ENCODE data around the gene XXYLT1. TPM values are rescaled to one million over a fixed set of nuclear protein-coding genes. Genes with fewer than 3 reads are reported as not detected.

Gene XXYLT1
- total RNA-seq, 2 experiments from 2014 or later, result 17.2 to 19.6 TPM

DNA sequence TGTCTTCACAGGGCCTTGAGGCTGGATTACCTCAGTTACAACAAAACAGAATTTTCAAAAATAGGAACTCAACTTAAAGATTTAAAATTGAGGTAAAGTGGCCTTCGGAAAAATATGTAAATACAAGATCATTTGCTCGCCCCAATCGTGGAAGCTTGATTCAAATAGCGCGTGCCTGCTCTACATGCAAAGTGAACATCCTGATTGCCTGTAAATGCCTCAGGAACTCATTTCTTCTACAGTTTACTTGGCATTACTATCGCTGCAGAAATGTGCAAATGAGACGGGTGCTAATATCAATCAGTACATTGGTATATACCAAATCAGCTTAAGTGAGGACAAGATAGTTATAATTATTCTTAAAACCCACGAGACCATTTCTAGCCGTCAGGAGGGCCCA is 159.2 kb downstream of the XXYLT1 start:
- Histone ChIP-seq H3K36me3 (ENCODE audit: insufficient read depth, low read length) (no peaks in the 10 kb centered on the region), H3K27ac (ENCODE audit: low read depth, low read length, poor library complexity, severe bottlenecking) (no peak overlapping the region), H3K9me2 (ENCODE audit: insufficient read depth, low read length) (no peaks in the 10 kb centered on the region), H4K20me1 (ENCODE audit: insufficient read depth, low read length) (no peaks in the 10 kb centered on the region), H3K4me2 (ENCODE audit: low read length) (no peak overlapping the region), H3K9me3 (ENCODE audit: low read length) (no peaks in the 10 kb centered on the region), H2AFZ (ENCODE audit: low read length) (no peak overlapping the region), H3K4me3 (ENCODE audit: low read depth, low read length, poor library complexity, severe bottlenecking) (no peak overlapping the region), H3K79me2 (ENCODE audit: insufficient read depth, low read depth, low read length) (no peaks in the 10 kb centered on the region), H3K4me1 (ENCODE audit: insufficient read depth, low read length, poor library complexity, severe bottlenecking) (peaks cover under 1% of the 10 kb centered on the region)
- intact Hi-C loops (cut with micrococcal nuclease; ENCODE audit: unreplicated experiment), result no loop called here
- no TSS peak for BruUV-seq (replicated peaks)
- ChIA-PET POLR2A (no interaction called here), CTCF (ENCODE audit: unreplicated experiment) (no interaction called here)
- TF ChIP-seq EZH2phosphoT487 (IDR thresholded peaks at IDR 0.05; ENCODE audit: borderline replicate concordance, low read depth, low read length), result no peak
- TF ChIP-seq, protein P1, sequence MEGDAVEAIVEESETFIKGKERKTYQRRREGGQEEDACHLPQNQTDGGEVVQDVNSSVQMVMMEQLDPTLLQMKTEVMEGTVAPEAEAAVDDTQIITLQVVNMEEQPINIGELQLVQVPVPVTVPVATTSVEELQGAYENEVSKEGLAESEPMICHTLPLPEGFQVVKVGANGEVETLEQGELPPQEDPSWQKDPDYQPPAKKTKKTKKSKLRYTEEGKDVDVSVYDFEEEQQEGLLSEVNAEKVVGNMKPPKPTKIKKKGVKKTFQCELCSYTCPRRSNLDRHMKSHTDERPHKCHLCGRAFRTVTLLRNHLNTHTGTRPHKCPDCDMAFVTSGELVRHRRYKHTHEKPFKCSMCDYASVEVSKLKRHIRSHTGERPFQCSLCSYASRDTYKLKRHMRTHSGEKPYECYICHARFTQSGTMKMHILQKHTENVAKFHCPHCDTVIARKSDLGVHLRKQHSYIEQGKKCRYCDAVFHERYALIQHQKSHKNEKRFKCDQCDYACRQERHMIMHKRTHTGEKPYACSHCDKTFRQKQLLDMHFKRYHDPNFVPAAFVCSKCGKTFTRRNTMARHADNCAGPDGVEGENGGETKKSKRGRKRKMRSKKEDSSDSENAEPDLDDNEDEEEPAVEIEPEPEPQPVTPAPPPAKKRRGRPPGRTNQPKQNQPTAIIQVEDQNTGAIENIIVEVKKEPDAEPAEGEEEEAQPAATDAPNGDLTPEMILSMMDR (conservative IDR thresholded peaks at IDR 0.05; ENCODE audit: low read length), result no peak
- no peak for DNase-seq (ENCODE audit: low spot score)

DNA sequence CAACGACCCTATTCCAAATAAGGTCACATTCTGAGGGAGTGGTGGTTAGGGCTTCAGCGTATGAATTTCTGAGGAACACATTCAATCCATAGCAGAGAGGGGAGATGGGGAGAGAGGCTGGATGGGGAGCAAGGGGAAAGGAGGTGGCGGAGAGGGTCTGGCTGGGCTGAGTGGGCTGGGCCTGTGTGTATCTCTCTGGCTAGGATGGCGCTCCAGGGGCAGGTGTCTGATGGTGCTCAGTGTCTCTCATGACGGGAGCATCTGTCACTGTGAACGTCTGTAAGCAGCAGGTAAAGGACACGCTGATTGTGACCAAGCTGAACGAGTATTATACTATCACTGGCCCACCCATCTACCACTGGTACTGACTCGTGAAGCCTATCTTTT is 159.6 kb downstream of the XXYLT1 start:
- H3K27ac ChIP-seq (ENCODE audit: low read depth, low read length, poor library complexity, severe bottlenecking), result no peak overlapping the region
- intact Hi-C loops (cut with micrococcal nuclease; ENCODE audit: unreplicated experiment), result no loop called here
- no peak for TF ChIP-seq EZH2phosphoT487 (IDR thresholded peaks at IDR 0.05; ENCODE audit: borderline replicate concordance, low read depth, low read length)
- TF ChIP-seq, protein P1 (conservative IDR thresholded peaks at IDR 0.05; ENCODE audit: low read length), result no peak
- no peaks in the 10 kb centered on the region for H4K20me1 ChIP-seq (ENCODE audit: insufficient read depth, low read length)
- peaks cover 4% of the 10 kb centered on the region for H3K4me1 ChIP-seq (ENCODE audit: insufficient read depth, low read length, poor library complexity, severe bottlenecking)
- H3K4me3 ChIP-seq (ENCODE audit: low read depth, low read length, poor library complexity, severe bottlenecking), result no peak overlapping the region
- no peaks in the 10 kb centered on the region for H3K36me3 ChIP-seq (ENCODE audit: insufficient read depth, low read length)
- no peak for DNase-seq (ENCODE audit: low spot score)
- H3K9me2 ChIP-seq (ENCODE audit: insufficient read depth, low read length), result no peaks in the 10 kb centered on the region
- no peak overlapping the region for H2AFZ ChIP-seq (ENCODE audit: low read length)
- H3K79me2 ChIP-seq (ENCODE audit: insufficient read depth, low read depth, low read length), result no peaks in the 10 kb centered on the region
- BruUV-seq (replicated peaks), result no TSS peak
- ChIA-PET POLR2A (no interaction called here), CTCF (ENCODE audit: unreplicated experiment) (no interaction called here)
- no peak overlapping the region for H3K4me2 ChIP-seq (ENCODE audit: low read length)
- H3K9me3 ChIP-seq (ENCODE audit: low read length), result no peaks in the 10 kb centered on the region

DNA sequence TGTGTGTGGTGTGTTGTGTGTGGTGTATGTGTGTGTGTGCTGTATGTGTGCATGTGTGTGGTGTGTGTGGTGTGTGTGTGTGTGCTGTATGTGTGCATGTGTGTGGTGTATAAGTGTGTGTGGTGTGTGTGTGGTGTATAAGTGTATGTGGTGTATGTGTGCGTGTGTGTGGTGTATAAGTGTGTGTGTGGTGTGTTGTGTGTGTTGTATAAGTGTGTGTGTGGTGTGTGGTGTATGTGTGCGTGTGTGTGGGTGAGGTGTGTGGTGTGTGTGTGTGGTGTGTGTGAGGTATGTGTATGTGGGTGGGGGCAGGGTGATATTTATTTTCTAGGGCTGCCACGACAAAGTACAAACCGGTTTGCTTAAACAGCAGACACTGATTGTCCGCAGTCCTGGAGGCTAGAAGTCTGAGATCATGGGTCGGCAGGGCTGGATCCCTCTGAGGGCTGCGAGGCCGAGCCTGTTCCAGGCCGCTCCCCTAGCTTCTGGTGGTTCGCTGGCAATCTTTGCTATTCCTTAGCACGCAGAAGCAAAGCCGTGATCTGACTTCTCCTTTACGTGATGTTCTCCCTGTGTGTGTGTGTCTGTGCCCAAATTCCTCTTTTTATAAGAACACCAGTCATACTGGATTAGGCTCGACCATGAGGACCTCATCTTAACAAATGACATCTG is 160.2 kb downstream of the XXYLT1 start:
- Histone ChIP-seq H3K79me2 (ENCODE audit: insufficient read depth, low read depth, low read length) (no peaks in the 10 kb centered on the region), H3K4me3 (ENCODE audit: low read depth, low read length, poor library complexity, severe bottlenecking) (no peak overlapping the region), H3K27ac (ENCODE audit: low read depth, low read length, poor library complexity, severe bottlenecking) (no peak overlapping the region), H4K20me1 (ENCODE audit: insufficient read depth, low read length) (no peaks in the 10 kb centered on the region), H3K9me2 (ENCODE audit: insufficient read depth, low read length) (no peaks in the 10 kb centered on the region), H3K4me2 (ENCODE audit: low read length) (no peak overlapping the region), H3K36me3 (ENCODE audit: insufficient read depth, low read length) (no peaks in the 10 kb centered on the region), H2AFZ (ENCODE audit: low read length) (no peak overlapping the region), H3K4me1 (ENCODE audit: insufficient read depth, low read length, poor library complexity, severe bottlenecking) (peaks cover 8% of the 10 kb centered on the region), H3K9me3 (ENCODE audit: low read length) (no peaks in the 10 kb centered on the region)
- DNase-seq (ENCODE audit: low spot score), result no peak
- POLR2A ChIA-PET, result no interaction called here
- TF ChIP-seq, protein P1 (conservative IDR thresholded peaks at IDR 0.05; ENCODE audit: low read length), result no peak
- no peak for TF ChIP-seq EZH2phosphoT487 (IDR thresholded peaks at IDR 0.05; ENCODE audit: borderline replicate concordance, low read depth, low read length)
- CTCF ChIA-PET (ENCODE audit: unreplicated experiment), result no interaction called here
- BruUV-seq (replicated peaks), result no TSS peak
- intact Hi-C loops (cut with micrococcal nuclease; ENCODE audit: unreplicated experiment), result no loop called here

Data from OCI-LY7 (cell line).